Measurements from ENCODE around the gene SH3PXD2B.
"Not testable (repeated sequence)": the region's sequence is repeated elsewhere in the genome, so short reads cannot be mapped to it uniquely, and the experiment has no call there.

Gene SH3PXD2B

DNA sequence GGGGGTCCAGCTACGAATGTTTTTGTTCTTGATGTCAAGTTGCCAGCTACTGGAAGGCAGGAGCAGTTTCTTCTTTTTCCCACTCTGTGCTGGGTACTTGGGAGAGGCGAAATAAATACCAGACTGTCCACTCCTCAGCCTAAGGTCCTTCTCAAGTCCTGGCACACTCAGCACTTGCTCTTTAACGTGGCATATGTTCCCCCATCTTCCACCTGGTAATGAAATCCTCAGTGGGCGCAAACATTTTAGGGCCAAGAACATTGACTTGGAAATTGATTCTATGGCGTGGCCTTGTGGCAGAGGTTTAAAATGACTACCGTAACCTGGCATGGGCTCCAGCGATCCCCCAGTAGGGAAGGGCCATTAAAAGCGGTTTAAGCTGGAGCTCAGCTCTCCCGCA is 119.7 kb downstream of the SH3PXD2B start:
- no peak for DNase-seq

DNA sequence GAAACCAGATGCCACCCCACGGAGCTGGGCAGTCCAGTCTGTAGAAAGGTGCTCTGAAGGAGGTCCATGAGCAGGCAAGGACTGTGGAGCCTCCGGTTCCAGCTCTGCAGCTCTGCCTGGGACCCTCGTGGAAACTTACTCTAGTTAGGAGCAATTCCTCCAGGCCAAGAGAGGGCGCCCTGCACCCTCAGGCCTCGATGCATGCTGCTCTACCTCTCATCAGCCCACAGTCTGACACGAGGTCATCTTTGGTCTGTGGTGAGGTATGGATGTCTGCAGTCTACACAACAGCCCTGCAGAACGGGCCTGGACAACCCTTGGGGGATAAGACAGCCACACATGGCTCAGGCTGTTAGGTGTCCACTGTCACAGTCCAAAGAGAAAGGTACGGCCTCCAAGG is 120.1 kb downstream of the SH3PXD2B start:
- DNase-seq, result no peak

DNA sequence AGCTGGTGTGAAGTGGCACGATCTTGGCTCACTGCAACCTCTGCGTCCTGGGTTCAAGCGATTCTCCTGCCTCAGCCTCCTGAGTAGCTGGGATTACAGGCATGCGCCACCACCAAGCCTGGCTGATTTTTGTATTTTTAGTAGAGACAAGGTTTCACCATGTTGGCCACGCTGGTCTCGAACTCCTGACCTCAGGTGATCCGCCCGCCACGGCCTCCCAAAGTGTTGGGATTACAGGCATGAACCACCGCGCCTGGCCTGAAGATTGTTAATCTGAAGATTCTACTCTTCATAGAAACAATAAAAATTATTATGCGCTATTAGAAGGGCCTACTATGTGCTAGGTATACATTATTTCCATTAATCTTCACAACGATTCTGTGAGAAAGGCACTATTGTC is 127.4 kb downstream of the SH3PXD2B start:
- DNase-seq, result not testable (repeated sequence)

DNA sequence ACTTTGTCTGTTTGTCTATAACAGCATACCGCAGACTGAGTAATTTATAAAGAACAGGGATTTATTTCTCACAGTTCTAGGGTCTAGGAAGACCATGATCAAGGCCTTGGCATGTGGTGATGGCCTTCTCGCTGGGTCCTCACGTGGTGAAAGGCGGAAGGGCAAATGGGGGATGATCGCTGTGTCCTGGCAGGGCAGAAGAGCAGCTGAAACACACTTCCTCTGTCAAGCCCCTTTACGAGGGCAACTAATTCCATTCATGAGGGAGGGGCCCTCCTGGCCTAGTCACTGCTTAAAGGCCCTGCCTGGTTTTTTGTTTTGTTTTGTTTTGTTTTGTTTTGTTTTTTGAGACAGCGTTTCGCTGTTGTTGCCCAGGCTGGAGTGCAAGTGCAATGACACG is 128.9 kb downstream of the SH3PXD2B start:
- no peak for DNase-seq

DNA sequence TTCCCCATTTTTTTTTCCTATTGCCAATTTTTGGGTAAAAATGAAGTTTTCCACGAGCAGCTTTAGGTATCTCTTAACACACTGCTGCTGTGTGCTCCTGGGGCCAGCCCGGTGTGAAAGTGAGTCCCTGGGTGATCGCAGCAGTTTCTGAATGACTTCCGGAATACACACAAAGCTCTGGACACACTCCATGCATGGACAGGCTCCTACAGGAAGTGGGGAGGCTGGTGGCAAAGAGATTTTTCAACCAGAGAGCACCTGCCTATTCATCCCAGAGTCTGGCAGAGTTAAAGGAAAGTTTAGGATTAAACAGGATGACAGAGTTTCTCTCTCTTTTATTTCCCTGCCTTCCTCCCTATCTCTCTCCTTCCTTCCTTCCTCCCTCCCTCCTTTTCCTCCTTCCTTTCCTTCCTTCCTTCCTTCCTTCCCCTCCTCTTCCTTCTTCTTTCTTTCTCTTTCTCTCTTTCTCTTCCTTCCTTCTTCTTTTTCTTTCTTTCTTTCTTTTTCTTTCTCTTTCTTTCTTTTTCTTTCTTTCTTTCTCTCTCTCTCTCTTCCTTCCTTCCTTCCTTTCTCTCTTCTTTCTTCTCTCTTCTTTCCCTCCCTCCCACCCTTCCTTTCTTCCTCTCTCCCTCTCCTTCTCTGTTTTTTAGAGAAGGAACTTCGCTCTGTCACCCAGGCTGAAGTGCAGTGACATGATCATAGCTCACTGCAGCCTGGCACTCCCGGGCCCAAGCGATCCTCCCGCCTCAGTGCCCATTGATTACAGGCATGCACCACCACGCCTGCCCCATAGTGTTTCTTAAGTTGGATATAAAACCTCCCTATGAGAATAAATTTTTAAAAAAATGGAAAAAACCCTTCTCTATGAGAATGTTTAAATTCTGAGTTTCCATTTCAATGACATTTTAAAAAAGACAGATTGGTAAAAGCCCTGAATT is 132.0 kb downstream of the SH3PXD2B start:
- DNase-seq, result no peak

DNA sequence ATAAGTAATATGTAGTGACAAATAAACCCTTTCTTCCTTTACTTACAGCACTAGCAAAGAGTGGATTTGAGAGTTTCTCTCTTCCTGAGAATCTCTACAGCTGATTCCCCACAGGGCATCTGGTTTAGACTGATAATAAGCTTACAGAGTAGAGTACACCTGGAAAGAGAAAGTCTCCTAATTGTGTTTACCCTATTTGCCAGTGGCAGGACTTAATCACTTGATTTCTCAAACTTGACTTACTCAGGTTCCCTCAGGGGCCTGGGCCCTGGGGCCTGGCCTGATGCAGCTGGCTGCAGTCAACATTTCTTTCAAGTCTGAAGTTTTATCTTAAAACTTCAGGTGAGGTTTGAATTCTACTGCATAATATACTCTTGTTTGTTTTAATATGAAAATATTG is 132.7 kb downstream of the SH3PXD2B start:
- DNase-seq, result no peak

DNA sequence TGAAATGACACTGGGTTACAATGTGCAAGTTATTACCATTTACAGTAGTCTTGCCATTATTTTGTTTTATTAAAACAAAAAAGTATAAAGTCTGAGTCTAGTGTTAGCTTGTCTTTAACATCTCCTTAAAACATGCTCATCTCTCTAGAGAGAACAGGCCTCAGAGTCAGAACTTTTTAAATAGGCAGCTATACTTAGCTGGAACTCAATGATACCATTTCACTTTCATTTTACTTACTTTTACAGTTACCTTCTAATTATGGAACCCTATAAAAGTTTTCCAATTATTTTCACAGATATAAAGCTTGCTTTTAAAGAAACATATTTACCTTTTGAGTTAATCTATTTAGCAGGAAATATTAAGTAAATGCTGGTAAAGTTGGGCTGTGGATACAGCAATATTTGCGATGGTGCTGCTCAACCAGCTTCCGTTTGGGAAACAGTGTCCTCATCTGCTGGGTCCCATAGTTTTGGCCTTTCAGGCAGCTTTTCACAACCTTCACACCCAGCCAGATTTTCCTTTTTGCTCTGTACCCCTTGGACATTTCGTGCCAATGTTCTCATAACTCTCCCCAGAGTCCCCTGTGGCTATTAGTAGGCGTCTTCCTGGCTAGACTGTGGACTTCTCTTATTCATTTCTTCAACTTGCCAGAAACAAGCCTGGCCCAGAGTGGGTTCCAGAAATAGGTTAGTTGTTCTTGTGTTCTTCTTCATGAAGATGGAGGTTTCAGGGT is 134.4 kb downstream of the SH3PXD2B start:
- DNase-seq, result no peak

DNA sequence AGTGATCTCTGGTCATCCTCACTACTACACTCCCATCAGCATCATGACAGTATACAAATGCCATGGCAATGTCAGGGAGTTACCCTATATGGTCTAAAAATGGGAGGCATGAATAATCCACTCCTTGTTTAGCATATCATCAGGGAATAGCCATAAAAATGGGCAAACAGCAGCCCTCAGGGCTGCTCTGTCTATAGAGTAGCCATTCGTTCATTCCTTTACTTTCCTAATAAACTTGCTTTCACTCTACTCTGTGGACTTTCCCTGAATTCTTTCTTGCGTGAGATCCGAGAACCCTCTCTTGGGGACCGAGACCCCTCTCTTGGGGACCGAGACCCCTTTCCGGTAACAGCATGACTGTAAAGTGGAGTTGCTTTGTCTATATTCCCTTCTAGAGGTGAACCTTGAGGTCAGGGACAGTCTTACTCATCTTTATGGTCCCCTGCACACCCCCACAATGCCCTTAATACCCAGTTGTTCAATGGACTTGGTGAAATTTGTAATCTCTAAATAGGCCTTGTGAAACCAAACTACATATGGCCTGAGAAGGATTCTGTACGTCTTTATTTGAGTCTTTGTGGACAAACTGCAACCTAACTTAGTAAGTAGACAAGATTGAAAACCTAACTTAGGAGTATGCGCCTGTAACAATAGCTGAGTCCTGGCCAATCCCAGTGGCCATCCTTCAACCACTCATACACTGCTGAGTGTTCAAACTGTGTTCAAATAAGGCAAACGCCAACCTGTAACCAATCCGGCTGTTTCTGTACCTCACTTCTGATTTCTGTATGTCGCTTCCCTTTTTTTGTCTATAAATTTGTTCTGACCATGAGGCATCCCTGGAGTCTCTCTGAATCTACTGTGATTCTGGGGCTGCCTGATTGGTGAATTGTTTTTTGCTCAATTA is 138.5 kb downstream of the SH3PXD2B start:
- DNase-seq, result no peak

DNA sequence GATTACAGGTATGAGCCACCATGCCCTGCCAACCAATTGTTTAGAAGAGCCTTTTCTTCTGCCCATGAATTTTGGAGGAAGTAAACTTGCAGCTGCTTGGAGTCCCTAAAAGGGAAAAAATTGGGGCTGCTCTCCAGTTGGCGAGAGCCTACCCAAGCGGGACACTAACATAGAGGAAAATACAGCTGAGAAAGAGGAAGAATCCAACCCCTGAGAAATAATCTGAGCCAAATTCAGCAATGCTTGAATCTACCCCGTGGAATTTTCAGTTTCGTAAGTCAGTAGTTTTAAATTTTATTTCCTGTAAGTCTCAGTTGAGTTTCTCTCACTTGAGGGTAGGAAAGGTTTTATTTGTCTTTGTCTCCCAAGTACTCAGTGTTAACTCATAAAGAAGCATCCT is 140.4 kb downstream of the SH3PXD2B start:
- no peak for DNase-seq

DNA sequence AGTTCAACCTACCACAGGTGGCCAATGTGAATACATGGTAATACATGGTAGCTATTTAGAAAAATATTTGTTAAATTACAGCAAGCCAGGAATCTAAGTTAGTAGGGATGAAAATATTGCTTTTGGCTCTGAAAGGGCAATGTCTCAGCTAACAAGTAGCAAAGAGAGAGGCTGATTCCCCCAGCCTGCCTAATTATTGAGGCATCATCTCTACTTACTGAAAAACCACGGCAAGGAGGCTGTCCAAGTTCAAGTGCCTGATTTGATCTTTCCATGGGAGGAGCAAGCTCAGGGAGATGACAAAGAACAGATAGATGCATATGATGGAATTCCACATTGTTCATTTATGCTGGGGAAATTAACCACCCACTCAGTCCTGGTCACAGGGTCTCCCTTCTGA is 142.0 kb downstream of the SH3PXD2B start:
- DNase-seq, result no peak

DNA sequence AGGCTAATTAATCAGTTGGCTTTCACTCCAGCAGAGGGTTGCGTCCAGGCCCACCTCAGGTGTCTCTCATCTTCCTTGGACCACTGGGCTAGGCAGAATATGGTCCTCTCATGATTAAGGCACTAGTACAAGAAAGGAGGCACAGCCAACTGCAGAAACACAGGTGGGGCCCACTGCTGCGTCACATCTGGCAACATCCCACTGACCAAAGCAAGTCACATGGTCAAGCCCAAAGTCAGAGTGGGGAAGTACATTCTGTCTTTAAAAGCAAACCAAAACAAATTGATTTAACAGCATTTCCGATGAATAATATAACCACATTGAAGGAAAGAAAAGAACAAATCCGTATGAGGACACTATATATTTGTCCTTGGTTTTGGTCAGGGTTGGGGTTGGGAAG is 142.7 kb downstream of the SH3PXD2B start:
- DNase-seq, result no peak

DNA sequence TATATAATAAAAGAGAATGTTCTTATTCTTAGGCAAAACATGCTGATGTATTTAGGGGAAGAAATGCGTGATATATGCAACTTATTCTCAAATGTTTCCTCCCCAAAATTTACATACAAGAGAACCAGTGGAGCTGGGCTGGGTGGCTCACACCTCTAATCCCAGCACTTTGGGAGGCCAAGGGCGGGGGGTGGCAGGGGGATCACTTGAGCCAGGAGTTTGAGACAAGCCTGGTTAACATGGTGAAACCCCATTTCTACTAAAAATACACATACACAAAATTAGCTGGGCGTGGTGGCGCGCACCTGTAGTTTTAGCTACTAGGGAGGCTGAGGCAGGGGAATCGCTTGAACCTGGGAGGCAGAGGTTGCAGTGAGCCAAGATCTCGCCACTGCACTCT is 143.3 kb downstream of the SH3PXD2B start:
- no peak for DNase-seq

DNA sequence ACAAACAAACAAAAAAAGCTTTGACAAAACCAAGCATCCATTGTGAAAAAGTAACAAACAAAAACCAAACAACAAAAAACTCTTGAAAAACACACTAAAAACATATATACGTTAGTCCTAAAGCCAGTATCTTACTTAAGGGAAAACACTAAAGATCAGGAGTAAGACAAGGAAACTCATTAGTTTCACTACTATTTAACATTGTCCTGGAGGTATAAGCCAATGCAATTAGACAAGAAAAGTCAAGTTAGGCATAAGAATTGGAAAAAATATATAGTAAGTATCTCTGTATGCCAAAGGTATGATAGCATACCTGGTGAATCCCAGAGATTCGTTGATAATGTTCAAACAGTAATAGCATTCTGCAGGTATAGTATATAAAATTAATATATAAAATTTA is 148.9 kb downstream of the SH3PXD2B start:
- DNase-seq, result no peak

DNA sequence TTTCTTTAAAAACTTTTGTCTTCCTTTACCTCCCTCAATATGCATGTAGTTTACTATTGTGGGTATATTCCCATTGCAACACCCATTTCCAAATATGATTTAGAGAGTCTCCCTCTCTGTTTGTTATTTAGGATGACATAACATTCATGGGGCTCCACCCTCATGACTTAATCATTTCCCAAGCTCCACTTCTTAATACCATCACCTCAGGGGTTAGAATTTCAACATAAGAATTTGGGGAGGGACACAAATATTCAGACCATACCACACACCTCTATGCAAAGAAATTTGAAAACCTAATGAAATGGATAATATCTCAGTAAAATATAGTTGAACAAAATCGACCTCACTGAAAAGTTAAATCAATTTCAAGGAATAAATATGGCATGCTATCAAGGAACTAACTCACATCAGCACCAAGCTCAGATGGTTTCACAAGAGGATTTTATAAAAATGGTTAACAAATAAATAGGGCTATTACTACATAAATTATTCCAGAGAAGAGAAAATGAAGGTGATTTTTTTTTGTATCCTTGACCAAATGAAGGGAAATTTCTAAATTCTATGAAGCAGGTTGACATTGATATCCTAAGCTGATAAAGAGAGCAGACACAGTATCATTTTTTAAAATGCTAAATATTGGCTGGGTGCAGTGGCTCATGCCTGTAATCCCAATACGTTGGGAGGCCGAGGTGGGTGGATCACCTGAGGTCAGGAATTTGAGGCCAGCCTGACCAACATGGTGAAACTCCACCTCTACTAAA is 150.6 kb downstream of the SH3PXD2B start:
- DNase-seq, result no peak

DNA sequence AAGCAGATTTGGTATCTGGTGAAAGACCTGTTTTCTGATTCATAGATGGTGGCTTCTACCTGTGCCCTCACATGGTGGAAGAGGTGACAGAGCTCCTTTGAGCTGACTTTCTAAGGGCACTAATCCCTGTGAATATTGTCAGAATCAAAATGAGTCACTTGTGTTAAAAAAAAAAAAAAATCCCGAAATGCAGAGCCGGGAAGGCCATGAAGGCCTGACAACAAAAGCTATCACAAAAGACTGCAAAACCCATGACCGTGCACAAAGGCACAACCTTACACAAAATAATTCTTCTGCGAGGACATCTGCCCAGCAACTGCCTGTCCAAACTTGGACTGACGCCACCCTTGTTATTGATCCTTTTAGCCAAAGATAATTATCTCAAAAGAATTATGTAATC is 151.2 kb downstream of the SH3PXD2B start:
- DNase-seq, result no peak

DNA sequence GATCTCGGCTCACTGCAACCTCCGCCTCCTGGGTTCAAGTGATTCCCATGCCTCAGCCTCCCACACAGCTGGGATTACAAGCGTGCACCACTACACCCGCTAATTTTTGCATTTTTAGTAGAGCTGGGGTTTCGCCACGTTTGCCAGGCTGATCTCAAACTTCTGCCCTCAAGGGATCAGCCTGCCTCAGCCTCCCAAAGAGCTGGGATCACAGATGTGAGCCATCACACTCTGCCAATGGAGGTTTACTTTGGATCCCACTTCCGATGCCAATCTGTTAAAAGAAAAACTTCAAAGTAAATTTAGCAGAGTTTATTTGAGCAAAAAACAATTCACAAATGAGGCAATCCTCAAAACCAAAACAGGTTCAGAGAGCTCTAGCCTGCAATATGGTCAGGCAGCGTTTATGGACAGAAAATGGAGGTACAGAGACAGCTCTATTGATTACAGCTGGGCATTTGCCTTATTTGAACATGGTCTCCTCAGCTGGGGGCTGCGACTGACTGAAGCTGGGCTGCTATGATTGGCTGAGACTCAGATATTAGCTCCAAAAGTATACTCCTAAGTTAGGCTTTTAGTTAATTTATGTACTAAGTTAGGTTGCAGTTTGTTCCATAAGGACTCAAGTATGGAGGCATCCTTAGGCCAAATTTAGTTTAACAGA is 152.1 kb downstream of the SH3PXD2B start:
- no peak for DNase-seq

DNA sequence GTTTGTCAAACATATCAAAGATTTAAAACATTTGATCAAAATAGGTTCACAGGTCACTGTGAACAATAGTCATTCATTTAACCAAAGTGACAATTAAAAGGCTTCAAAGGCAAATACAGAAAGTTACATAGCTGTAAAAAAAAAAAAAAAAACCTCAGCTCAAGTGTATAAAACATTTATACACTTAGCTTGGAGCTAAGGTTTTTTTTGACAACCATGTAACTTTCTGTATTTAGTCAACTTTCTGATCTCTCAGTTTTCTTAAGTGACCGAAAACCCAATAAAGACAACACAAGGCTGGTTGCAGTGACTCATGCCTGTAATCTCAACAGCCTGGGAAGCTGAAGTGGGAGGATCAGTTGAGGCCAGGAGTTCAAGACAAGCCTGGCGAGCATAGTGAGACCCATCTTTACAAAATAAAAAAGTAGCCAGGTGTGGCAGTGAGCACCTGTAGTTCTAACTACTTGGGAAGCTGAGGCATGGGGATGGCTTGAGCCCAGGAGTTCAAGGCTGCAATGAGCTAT is 154.3 kb downstream of the SH3PXD2B start:
- no peak for DNase-seq

DNA sequence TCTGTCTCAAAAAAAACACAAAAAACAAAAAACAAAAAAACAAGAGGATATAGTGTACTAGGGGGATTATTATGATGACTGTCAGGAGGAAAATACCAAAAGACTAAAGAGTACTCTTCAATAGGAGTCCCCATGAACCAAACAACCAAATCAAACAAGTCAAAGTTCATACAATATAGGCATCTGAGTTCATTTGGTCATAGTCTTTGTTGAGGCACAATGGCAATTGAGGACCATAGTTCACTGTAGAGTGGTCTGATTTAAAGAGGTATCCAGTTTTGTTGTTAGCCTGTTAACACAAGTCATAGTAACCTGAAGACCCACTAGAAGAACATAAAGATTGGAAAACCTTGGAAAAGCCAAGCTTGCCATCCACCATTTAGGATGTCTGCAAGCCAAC is 159.5 kb downstream of the SH3PXD2B start:
- no peak for DNase-seq

DNA sequence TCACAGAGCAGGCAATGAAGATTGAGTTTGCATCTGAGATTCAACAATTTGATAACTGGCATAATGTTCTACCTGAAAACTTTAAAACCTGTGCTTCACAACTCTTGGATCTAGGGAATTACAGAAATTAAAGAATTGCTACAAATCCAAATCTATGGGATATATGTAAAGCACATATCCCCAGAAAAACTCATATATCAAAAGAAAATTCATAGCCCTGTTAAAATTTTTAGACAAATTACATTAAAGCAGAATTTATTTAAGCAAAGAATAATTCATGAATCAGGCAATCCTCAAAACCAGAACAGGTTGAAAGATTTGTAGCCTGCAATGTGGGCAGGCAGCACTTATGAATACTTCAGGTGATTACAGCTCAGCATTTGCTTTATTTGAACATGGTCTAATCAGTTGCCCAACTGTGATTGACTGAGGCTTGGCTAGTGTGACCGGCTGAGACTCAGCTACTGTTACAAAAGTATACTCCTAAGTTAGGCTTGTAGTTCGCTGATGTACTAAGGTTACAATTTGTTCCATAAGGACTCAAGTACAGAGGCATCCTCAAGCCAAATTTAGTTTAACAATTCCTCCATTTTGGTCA is 160.5 kb downstream of the SH3PXD2B start:
- no peak for DNase-seq

DNA sequence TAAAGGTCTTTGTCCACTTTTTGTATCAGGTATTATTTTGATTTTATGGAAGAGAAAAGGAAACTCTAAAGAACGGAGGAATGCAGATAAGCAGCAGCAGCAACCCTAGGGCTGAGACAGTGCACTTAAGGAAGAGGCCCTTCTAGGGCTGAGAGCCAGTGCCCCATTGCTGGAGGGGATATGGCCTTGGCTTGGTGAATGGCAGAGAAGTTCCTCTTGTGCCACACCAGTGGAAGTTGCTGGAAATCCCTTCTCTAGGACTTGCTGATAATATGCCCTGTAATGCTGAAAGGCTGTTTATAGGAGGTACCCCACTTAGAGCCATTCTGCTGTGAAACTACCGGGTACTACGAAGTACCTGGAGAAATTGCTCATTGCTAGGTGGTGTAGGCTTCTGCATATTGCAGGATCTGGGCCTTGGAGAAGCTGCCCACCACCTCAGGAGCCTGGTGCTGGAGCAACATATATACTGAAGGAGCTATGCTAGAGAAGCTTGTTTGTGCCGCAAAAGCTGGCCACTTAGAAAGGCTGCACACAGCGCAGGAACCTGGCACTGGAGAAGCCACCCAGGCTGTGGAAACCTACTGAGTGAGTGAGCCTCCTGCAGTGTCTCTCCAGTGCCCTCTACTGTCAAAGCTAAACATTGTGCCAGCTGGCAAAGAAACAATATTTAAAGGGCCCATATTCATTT is 161.1 kb downstream of the SH3PXD2B start:
- peak; percentile 23 for DNase-seq

DNA sequence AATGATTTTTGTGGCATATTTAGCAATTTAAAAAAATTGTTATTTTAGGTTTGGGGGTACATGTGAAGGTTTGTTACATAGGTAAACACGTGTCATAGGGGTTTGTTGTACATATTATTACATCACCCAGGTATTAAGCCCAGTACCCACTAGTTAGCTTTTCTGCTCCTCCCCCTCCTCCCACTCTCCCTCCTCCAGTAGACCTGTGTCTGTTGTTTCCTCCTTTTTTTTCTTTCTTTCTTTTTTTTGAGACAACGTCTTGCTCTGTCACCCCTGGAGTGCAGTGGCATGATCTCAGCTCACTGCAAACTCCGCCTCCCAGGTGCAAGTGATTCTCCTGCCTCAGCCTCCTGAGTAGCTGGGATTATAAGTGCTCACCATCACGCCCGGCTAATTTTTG is 162.5 kb downstream of the SH3PXD2B start:
- not testable (repeated sequence) for DNase-seq

Data from NCI-H526 treated with DMSO at 0.1 percent for 48 hours (cell line).